Common myeloid progenitor, CD34-positive (primary cell): ENCODE results near the gene KRT83.
"Not testable (repeated sequence)": the region's sequence is repeated elsewhere in the genome, so short reads cannot be mapped to it uniquely, and the experiment has no call there.

Experiments
- CTCF ChIA-PET: fragments of 350-600 bp; sonication (Branson Sonifier 250); formaldehyde crosslinking; loops from one replicate; lab custom pipeline; 2021; ENCODE audit warnings: antibody characterized with exemption; lab: Charles Lee
- POLR2A ChIA-PET: fragments of 350-600 bp; sonication (Branson Sonifier 250); formaldehyde crosslinking; loops from one replicate; lab custom pipeline; 2021; ENCODE audit warnings: antibody characterized with exemption; lab: Charles Lee
- DNase-seq, 3 donors: peaks; one replicate each; pipeline versions ENCODE4 v3.0.0 to v3.0.0-alpha.2; 2013
- H3K27ac ChIP-seq, 2 experiments: 1 replicate in 1 of 2; 2 replicates in 1 of 2; pipeline ENCODE4 v1.7.0; 2013; ENCODE audit warnings: inconsistent platforms in 2 of 2, low read length in 2 of 2, mild to moderate bottlenecking in 2 of 2, low read depth in 1 of 2, moderate library complexity in 1 of 2; ENCODE audit not compliant: severe bottlenecking in 2 of 2, insufficient read depth in 1 of 2, poor library complexity in 1 of 2
- H3K27me3 ChIP-seq, 5 experiments: replicated peaks in 2 of 5; 1 replicate in 3 of 5; 2 replicates in 2 of 5; pipeline versions ENCODE4 v1.6.1 to v1.7.0; 2013; ENCODE audit warnings: low read length in 4 of 5, mild to moderate bottlenecking in 2 of 5, moderate library complexity in 2 of 5, inconsistent platforms in 1 of 5; ENCODE audit not compliant: insufficient read depth in 5 of 5, control insufficient read depth in 4 of 5
- H3K36me3 ChIP-seq, 4 experiments: 1 replicate in 2 of 4; 2 replicates in 2 of 4; pipeline versions ENCODE4 v1.6.1 to v1.7.0; 2013; ENCODE audit warnings: low read length in 3 of 4, control low read depth in 1 of 4, mild to moderate bottlenecking in 1 of 4; ENCODE audit not compliant: control insufficient read depth in 4 of 4, insufficient read depth in 4 of 4
- H3K4me1 ChIP-seq, 4 experiments: 1 replicate in 3 of 4; 2 replicates in 1 of 4; pipeline versions ENCODE4 v1.6.1 to v1.7.1; 2013; ENCODE audit warnings: low read length in 3 of 4, mild to moderate bottlenecking in 3 of 4, control low read depth in 1 of 4, inconsistent platforms in 1 of 4, moderate library complexity in 1 of 4; ENCODE audit not compliant: control insufficient read depth in 4 of 4, insufficient read depth in 4 of 4; ENCODE audit errors: control extremely low read depth in 1 of 4
- H3K4me3 ChIP-seq, 7 experiments: 1 replicate in 4 of 7; 2 replicates in 3 of 7; pipeline versions ENCODE4 v1.5.1 to v1.7.0; 2013; ENCODE audit warnings: mild to moderate bottlenecking in 7 of 7, low read length in 6 of 7, moderate library complexity in 6 of 7, inconsistent platforms in 2 of 7, low read depth in 2 of 7, control low read depth in 1 of 7; ENCODE audit not compliant: insufficient read depth in 4 of 7, control insufficient read depth in 1 of 7; ENCODE audit errors: extremely low read depth in 1 of 7
- H3K9me3 ChIP-seq, 5 experiments: 1 replicate in 4 of 5; 2 replicates in 1 of 5; pipeline versions ENCODE4 v1.6.1 to v1.7.1; 2013; ENCODE audit warnings: low read length in 4 of 5, mild to moderate bottlenecking in 2 of 5, inconsistent platforms in 1 of 5, low read depth in 1 of 5, moderate library complexity in 1 of 5; ENCODE audit not compliant: control insufficient read depth in 4 of 5, insufficient read depth in 2 of 5; ENCODE audit errors: control extremely low read depth in 1 of 5
- WGBS: methylation state at CpG from one replicate; pipeline ENCODE4 v1.1.5; 2013; ENCODE audit not compliant: insufficient coverage; 5-methylcytosine and 5-hydroxymethylcytosine counted together

The KRT83 gene

GRCh38 chr12:52315721-52316120 lies 5.5 kb downstream of the KRT83 start:
- H3K27ac ChIP-seq, POLR2A ChIA-PET, H3K9me3 ChIP-seq, H3K4me1 ChIP-seq, H3K4me3 ChIP-seq, H3K36me3 ChIP-seq: not testable (repeated sequence)
- CTCF ChIA-PET, result interaction anchor here (0.9 to 3.0 kb wide), 11 partner anchors 9 to 582 kb away, joined by 3 to 42 read pairs (median 4); partner anchors contain the start of gene KRT85
- peaks cover 0 to 39% (median 15%) of the 10 kb centered on the region in 5 experiments for H3K27me3 ChIP-seq
- WGBS, result 70% methylated on average over 4 of the region's 9 CpGs
- peak; percentile 18 to 49 (median 45) for DNase-seq

GRCh38 chr12:52314511-52314910 lies 6.7 kb downstream of the KRT83 start:
- Histone ChIP-seq H3K4me1 (no peaks in the 10 kb centered on the region), H3K27me3 (peaks cover 0 to 36% (median 17%) of the 10 kb centered on the region in 5 experiments), H3K36me3 (no peaks in the 10 kb centered on the region), H3K9me3 (no peaks in the 10 kb centered on the region), H3K4me3 (no peak overlapping the region), H3K27ac (no peak overlapping the region)
- no peak for DNase-seq
- WGBS, result 92% methylated on average over 12 of the region's 13 CpGs
- POLR2A ChIA-PET, result no interaction called here
- CTCF ChIA-PET, result interaction anchor here (0.7 to 3.0 kb wide), 4 partner anchors 8 to 99 kb away, joined by 3 to 42 read pairs (median 3); no protein-coding TSS in a partner anchor

GRCh38 chr12:52313926-52314325 lies 7.3 kb downstream of the KRT83 start:
- Histone ChIP-seq H3K27ac (no peak overlapping the region), H3K9me3 (no peaks in the 10 kb centered on the region), H3K36me3 (no peaks in the 10 kb centered on the region), H3K27me3 (peaks cover 0 to 40% (median 18%) of the 10 kb centered on the region in 5 experiments), H3K4me3 (no peak overlapping the region), H3K4me1 (peaks cover 0 to under 1% (median 0%) of the 10 kb centered on the region in 4 experiments)
- POLR2A ChIA-PET, result no interaction called here
- CTCF ChIA-PET, result interaction anchor here (3.0 to 10.0 kb wide), 2 partner anchors 10 to 15 kb away, joined by 42 to 151 read pairs; partner anchors contain the start of gene KRT83
- WGBS, result 96% methylated on average over 7 of the region's 9 CpGs
- DNase-seq, result no peak

- H3K4me3 ChIP-seq, result no peak overlapping the region
- 96% methylated on average over 3 of the region's 3 CpGs for WGBS
- no peaks in the 10 kb centered on the region for H3K9me3 ChIP-seq
- POLR2A ChIA-PET, result no interaction called here
- no peak overlapping the region for H3K27ac ChIP-seq
- no peak for DNase-seq
- H3K27me3 ChIP-seq, result peaks cover 0 to 41% (median 20%) of the 10 kb centered on the region in 5 experiments
- CTCF ChIA-PET, result interaction anchor here (1.6 to 10.0 kb wide), 2 partner anchors 10 to 19 kb away, joined by 10 to 151 read pairs; partner anchors contain the start of gene KRT83
- no peaks in the 10 kb centered on the region for H3K36me3 ChIP-seq
- peaks cover 0 to 5% (median 1%) of the 10 kb centered on the region in 4 experiments for H3K4me1 ChIP-seq
These were observed 7.7 kb downstream of the KRT83 start for GRCh38 chr12:52313461-52313860.

- WGBS, result 100% methylated on average over 1 of the region's 4 CpGs
- DNase-seq, result no peak
- CTCF ChIA-PET, result interaction anchor here (0.9 to 10.0 kb wide), 12 partner anchors 12 to 163 kb away, joined by 3 to 151 read pairs (median 8); partner anchors contain the start of gene KRT83
- POLR2A ChIA-PET, result interaction anchor here (0.6 kb wide), 1 partner anchor 64 kb away, joined by 4 read pairs; no protein-coding TSS in a partner anchor
- peaks cover 3 to 54% (median 27%) of the 10 kb centered on the region in 5 experiments for H3K27me3 ChIP-seq
- H3K36me3 ChIP-seq, result no peaks in the 10 kb centered on the region
- H3K9me3 ChIP-seq, result no peaks in the 10 kb centered on the region
- H3K4me1 ChIP-seq, result peaks cover 0 to 11% (median 9%) of the 10 kb centered on the region in 4 experiments
- no peak overlapping the region for H3K4me3 ChIP-seq
- no peak overlapping the region for H3K27ac ChIP-seq
These were observed 9.1 kb downstream of the KRT83 start for GRCh38 chr12:52312086-52312485.

GRCh38 chr12:52311285-52311648 lies 9.9 kb downstream of the KRT83 start:
- CTCF ChIA-PET, result interaction anchor here (0.7 to 10.0 kb wide), 12 partner anchors 12 to 232 kb away, joined by 3 to 151 read pairs (median 7); partner anchors contain the start of gene KRT83
- 100% methylated on average over 3 of the region's 3 CpGs for WGBS
- Histone ChIP-seq H3K36me3 (no peaks in the 10 kb centered on the region), H3K27me3 (peaks cover 3 to 62% (median 29%) of the 10 kb centered on the region in 5 experiments), H3K4me3 (no peak overlapping the region), H3K27ac (no peak overlapping the region), H3K4me1 (peaks cover 0 to 11% (median 9%) of the 10 kb centered on the region in 4 experiments), H3K9me3 (no peaks in the 10 kb centered on the region)
- POLR2A ChIA-PET, result no interaction called here
- no peak for DNase-seq

GRCh38 chr12:52310622-52311284 lies 10.4 kb downstream of the KRT83 start:
- no peak overlapping the region for H3K4me3 ChIP-seq
- no peak overlapping the region for H3K27ac ChIP-seq
- H3K27me3 ChIP-seq, result peaks cover 3 to 62% (median 30%) of the 10 kb centered on the region in 5 experiments
- ChIA-PET POLR2A (no interaction called here), CTCF (interaction anchor here (0.7 to 10.0 kb wide), 14 partner anchors 13 to 232 kb away, joined by 3 to 151 read pairs (median 6); partner anchors contain the start of gene KRT83)
- H3K4me1 ChIP-seq, result peaks cover 0 to 11% (median 9%) of the 10 kb centered on the region in 4 experiments
- no peaks in the 10 kb centered on the region for H3K36me3 ChIP-seq
- DNase-seq, result peak in 1 of 3 donors; percentile 5
- H3K9me3 ChIP-seq, result no peaks in the 10 kb centered on the region
- 95% methylated on average over 3 of the region's 5 CpGs for WGBS
